Mucosa of descending colon (tissue), 3 donors: ENCODE results near the gene MTHFD1L. TPM values are rescaled to one million over a fixed set of nuclear protein-coding genes. Genes with fewer than 3 reads are reported as not detected.

Source experiments
- ATAC-seq: fragments of 200-7000 bp; cut with Tn5 transposase; one replicate; pipeline ENCODE4 v1.9.1; 2020; ENCODE audit warnings: mild to moderate bottlenecking, moderate library complexity
- DNase-seq, 3 donors: peaks; one replicate each; pipeline ENCODE4 v3.0.0-alpha.2; 2020
- H3K36me3 ChIP-seq: fragments of 200-600 bp; one replicate; pipeline ENCODE4 v1.8.0; 2021; ENCODE audit warnings: low read depth, mild to moderate bottlenecking
- H3K4me1 ChIP-seq: fragments of 200-600 bp; one replicate; pipeline ENCODE4 v1.8.0; 2021; ENCODE audit warnings: low read depth, mild to moderate bottlenecking
- H3K4me3 ChIP-seq: fragments of 200-600 bp; one replicate; pipeline ENCODE4 v1.8.0; 2021; ENCODE audit warnings: mild to moderate bottlenecking
- H3K9me3 ChIP-seq: fragments of 200-600 bp; one replicate; pipeline ENCODE4 v1.8.0; 2021; ENCODE audit warnings: mild to moderate bottlenecking
- CTCF ChIP-seq: fragments of 200-600 bp; IDR thresholded peaks from one replicate; pipeline ENCODE4 v1.8.0; 2022; ENCODE audit warnings: antibody characterized with exemption, mild to moderate bottlenecking
- intact Hi-C, 2 donors: fragments of 100-400 bp; cut with DNase I in 1 of 2; cut with micrococcal nuclease in 1 of 2; formaldehyde crosslinking; loops; one replicate each; pipeline versions ENCODE4 v1.11.0 to v1.11.1; 2022; cut with DNase I, micrococcal nuclease
- total RNA-seq, 3 donors: library from RNA; stranded (reverse); fragmentation: NEBNext Ultra II Directional in 2 of 3; extraction: Animal tissue kit (Norgen Biotek cat#: 25700) in 2 of 3; gene quantifications; one replicate each; pipeline versions ENCODE4 v1.2.1 to v1.2.4, GENCODE V29; 2021 to 2023
- donor health status: DM: no; HTN: no; CAD: no; lungs with moderate emphysema.
- donor health status: DM: no; HTN: no; CAD: no.
- donor health status: DM: no; HTN: yes; CAD: no.

MTHFD1L gene
- total RNA-seq, 3 donors from 2014 or later: 7.1 to 11.1 (median 8.9) TPM

GRCh38 chr6:150915131-150915879 lies 49.8 kb downstream of the MTHFD1L start:
- intact Hi-C loops: no loop called here
- Histone ChIP-seq H3K4me1 (no peaks in the 10 kb centered on the region), H3K36me3 (no peaks in the 10 kb centered on the region), H3K4me3 (no peak overlapping the region), H3K9me3 (no peaks in the 10 kb centered on the region)
- no peak for DNase-seq
- ATAC-seq: no peak
- TF ChIP-seq CTCF: no peak

- no peak for TF ChIP-seq CTCF
- no peak for DNase-seq
- no peak for ATAC-seq
These were observed 50.4 kb downstream of the MTHFD1L start for GRCh38 chr6:150915880-150916265.

GRCh38 chr6:150919938-150920337 lies 54.4 kb downstream of the MTHFD1L start:
- Histone ChIP-seq H3K4me3 (no peak overlapping the region), H3K4me1 (no peaks in the 10 kb centered on the region), H3K36me3 (no peaks in the 10 kb centered on the region), H3K9me3 (no peaks in the 10 kb centered on the region)
- TF ChIP-seq CTCF: no peak
- ATAC-seq (no peak), DNase-seq (no peak)
- intact Hi-C loops: no loop called here

More at GRCh38 chr6:150915880-150916265, 50.4 kb downstream of the MTHFD1L start:
- Histone ChIP-seq H3K4me1 (no peaks in the 10 kb centered on the region), H3K4me3 (no peak overlapping the region), H3K36me3 (no peaks in the 10 kb centered on the region), H3K9me3 (no peaks in the 10 kb centered on the region)
- intact Hi-C loops: no loop called here

- Histone ChIP-seq H3K4me3 (no peak overlapping the region), H3K4me1 (no peaks in the 10 kb centered on the region), H3K36me3 (no peaks in the 10 kb centered on the region), H3K9me3 (no peaks in the 10 kb centered on the region)
- DNase-seq: no peak
- intact Hi-C loops: no loop called here
- ATAC-seq: no peak
- TF ChIP-seq CTCF: no peak
These were observed 56.6 kb downstream of the MTHFD1L start for GRCh38 chr6:150922137-150922536.

- ATAC-seq (no peak), DNase-seq (no peak)
These were observed 59.5 kb downstream of the MTHFD1L start for GRCh38 chr6:150924808-150925589.

More at GRCh38 chr6:150924808-150925589, 59.5 kb downstream of the MTHFD1L start:
- intact Hi-C loops: no loop called here
- no peaks in the 10 kb centered on the region for H3K9me3 ChIP-seq
- no peak overlapping the region for H3K4me3 ChIP-seq
- TF ChIP-seq CTCF: no peak
- H3K4me1 ChIP-seq: no peaks in the 10 kb centered on the region
- H3K36me3 ChIP-seq: no peaks in the 10 kb centered on the region
